ENCODE data around the gene KDM4B.

KDM4B gene

GRCh38 chr19:5052945-5053485 is 84.1 kb downstream of the KDM4B start:
- DNase-seq = no peak

DNA sequence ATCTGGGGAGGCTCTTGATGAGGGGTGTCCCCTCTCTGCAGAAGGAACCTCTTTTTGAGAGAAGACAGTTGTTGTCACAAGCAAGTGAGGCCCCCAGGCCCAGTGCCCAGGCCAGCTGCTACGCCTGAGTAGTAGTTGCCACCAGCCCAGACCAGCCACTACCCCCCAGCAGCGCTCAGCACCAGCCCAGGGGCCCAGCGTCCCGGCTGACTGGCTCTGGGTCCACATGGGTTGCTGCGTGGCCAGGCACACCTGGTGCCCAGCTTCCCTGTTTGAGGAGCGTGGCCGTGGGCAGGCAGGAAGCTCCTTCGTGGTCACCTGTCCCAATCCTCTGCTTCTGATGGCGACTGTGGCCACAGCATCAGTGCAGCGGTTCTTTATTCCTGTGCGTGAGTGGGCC is 84.7 kb downstream of the KDM4B start:
- no peak for DNase-seq

DNA sequence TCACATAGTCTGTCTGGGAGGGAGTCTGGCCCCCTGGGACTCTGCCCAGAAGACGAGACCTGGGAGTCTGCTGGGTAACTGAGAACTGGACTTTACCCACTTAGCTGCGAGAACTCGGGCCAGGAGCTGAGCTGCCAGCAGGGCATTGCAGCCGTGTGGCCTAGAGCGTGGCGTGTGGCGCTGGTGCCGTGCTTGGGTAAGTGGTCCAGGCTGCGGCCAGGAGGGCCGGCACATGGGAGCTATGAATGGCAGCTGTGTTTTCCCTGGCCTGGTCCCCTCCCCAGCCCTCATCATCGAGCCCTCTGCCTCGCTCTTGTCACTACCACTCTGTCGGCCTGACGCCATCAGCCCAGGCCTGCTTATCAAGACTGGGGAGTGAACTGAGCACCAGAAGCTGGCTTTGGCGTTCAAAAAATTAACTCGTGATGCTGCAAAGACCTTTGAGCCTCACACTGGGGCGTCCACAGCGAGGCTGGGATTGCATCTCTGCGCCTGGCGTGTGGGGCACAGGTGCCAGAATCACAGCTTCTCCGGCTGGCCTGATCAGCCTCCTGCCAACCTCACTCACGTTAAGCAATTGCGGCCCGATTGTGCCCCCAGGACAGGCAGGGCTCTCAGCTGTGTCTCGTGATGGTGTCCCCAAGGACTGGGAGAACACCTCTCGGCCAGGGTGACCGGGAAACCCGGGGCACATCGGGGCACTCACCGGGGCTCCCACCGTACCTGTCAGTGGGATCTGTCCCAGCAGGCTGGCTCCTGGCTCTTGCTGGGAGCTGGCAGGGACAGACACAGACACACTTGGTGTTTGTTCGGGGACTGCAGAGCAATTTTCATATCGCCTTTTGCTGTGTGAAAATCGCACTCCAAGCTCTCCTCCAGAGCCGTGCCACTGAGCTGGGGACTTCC is 85.9 kb downstream of the KDM4B start:
- no peak for DNase-seq

- DNase-seq = no peak
These were observed 86.5 kb downstream of the KDM4B start for GRCh38 chr19:5055457-5055776.

DNA sequence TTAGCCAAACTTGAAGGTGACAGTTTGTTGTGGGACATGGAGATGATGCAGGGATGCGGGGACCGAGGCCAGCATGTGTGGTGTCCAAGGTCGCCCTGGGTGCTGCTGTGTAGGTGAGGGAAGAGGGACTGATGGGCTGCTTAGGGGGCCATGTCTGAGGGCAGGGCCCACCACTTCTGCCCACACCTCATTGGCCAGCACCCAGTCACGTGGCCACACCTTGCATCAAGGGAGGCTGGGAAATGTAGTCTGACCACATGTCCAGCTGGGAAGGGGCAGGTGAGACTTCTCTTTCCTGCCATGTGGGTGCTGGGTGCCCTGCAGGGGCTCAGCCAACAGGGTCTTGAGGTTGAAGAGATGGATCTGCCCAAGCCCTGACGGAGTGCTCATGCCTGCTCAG is 88.9 kb downstream of the KDM4B start:
- DNase-seq = no peak

DNA sequence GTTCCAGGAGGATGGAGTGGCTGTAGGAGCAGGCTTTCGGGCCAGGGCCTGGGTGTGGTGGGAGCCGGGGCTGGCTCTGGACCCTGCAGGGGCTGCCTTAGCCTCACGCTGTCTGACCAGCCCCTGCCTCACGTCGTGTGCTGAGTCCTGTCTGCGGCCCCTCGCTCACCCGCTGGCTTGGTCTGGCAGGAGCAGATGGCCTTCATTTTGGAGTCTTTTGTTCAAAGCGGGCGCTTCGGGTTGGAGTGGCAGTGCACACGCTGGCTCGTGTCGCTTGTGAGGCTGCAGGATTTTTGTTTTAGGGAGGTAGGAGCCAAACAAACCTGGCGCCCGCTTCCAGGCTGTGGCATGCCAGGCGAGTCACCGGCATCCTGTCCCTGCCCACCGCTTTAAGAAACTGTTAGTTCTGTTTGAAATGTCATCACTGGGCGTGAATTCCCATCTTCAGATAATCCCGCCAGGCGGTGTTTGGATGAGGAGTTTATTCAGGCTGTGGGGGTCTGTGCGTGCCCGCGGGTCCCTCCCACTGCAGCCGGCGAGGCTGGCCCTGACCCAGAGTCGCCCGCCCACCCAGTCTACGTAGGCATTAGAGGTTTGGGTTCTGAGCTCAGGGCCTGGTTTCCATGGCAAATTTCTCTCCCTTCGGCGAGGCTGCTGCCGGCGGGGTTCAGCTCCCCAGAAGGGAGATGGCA is 89.8 kb downstream of the KDM4B start:
- DNase-seq = no peak

- no peak for DNase-seq
These were observed 90.3 kb downstream of the KDM4B start for GRCh38 chr19:5059213-5059574.

- no peak for DNase-seq
These were observed 90.9 kb downstream of the KDM4B start for GRCh38 chr19:5059793-5060192.

DNA sequence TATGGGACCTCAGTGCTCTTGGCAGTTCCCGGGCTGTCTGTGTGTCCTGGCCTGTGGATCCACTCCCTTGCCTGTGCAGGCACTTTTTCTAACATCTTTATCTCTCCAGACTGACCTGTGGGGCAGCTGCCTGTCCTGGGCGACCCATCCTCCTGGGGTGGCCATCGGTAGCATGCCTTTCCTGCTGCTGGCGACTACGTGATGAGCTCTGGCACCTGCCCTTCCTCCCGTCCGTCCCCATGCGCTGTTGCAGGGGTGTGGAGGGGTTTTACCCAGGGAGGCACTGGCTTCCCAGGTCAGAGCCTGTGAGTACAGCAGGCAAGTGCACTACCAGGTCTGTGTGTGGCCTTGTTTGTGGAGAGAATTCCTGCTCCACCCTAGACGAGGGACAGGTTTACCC is 93.3 kb downstream of the KDM4B start:
- DNase-seq = no peak

DNA sequence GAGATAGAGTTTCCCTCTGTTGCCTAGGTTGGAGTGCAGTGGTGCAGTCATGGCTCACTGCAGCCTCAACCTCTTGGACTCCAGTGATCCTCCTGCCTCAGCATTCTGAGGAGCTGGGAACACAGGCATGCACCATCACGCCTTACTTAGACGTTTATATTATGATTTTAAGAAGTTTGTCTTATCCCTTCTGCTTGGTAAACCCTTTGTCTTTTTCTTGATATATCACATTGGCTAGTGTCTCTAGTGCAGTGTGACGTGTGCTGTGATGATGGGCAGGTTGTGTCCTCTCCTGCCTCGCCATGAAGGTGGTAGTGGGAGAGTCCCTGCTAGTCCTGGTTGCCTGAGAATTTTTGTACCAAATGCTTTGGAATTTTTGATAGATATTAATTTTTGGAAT is 93.9 kb downstream of the KDM4B start:
- DNase-seq = no peak

GRCh38 chr19:5063873-5064645 is 95.1 kb downstream of the KDM4B start:
- no peak for DNase-seq

DNA sequence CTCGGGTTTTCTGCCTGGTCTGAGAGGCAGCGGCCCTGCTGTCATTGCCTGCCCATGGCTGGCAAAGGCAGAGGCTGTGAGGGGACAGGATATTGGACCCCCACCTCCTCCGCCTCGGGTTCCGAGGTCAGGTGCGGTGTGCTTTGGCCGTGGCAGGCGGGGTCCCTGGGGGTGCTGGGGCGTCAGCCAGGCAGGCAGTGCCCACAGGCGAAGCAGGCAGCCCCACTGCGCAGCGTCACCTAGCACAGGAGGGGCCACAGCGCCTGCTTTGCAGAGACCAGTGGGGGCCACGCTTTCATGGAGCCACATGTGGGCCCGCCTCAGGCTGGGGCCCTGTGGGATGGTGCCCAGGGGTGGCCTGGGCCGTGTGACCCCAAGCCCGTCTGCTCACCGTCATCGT is 96.0 kb downstream of the KDM4B start:
- DNase-seq = no peak

- no peak for DNase-seq
These were observed 96.8 kb downstream of the KDM4B start for GRCh38 chr19:5065663-5066093.

DNA sequence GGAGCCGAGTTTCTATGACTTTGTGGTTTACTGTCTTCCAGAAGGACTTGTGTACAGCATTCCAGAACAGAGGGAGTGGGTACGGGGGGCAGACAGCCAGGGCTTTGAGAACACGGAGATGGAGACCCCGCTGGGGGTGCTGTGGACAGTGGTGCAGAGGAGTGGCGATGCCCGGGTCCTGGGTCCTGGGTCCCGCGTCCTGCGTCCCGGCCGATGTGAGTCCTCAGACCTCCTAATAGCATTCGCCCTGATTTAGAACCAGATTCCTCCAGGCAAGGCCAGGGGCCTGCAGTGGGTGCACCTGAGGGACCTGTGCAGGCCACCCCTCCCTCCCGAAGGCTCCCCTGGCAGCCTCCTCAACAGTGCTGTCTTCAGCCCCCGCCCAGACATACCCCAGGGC is 97.9 kb downstream of the KDM4B start:
- no peak for DNase-seq

GRCh38 chr19:5067678-5068077 is 98.8 kb downstream of the KDM4B start:
- DNase-seq = no peak

DNA sequence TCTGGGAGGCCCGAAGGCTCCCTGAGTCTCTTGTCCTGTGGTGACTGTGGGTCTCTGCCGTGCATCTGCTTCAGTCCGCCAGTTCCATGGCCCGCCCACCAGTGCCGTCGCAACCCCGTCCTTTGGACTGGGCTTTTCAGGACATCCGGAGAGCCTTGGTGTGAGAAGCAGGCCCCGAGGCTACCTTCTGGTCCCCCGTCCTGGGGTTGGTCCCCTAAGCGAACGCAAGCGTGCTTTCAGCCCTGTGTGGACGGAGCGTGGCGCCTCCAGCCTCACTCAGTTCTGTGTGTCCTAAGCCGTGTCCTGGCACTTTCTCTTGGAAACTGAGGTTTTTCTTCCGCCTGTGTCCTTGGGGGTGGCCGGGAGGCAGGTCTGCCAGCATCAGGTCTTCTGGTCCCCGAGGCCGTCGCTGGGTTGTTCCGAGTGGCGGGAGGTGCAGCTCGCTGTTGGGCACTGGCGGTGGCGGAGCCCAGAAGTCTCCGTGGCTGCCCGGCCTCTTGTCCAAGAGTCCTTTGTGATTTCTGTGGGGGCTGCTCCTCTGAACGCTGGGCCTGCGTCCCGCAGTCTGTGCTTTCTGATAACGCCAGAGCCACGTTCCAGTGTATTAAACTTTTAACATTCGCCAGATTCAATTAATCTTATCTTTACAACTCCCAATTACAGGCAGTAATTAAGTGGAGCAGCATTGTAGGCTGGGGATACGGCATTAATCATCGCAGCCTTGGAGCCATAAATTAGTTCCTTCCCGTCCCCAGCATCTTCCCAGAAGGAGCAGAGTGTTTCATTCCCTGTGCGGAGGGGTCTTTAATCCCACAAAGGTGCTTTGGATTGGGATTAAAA is 99.5 kb downstream of the KDM4B start:
- DNase-seq = no peak

DNA sequence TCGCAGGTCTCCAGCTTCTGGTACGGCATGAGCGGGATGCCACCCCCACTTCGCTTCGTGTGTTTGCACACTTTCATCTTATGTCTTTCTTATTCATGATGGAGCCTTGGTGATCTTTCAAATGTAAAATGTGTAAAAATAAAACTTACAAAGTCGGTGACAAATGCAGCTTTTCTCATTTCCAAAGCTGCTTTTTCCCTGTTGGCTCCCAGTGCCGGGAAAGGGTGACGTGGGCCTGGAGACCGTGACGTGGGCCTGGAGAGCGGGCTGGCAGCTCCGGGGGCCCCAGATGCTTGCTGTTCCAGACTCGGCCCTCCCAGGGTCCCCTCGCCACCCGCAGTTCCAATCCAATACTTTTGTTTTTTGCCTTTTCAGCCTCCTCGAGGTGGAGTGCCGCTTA is 101.4 kb downstream of the KDM4B start:
- no peak for DNase-seq

GRCh38 chr19:5070930-5071329 is 102.0 kb downstream of the KDM4B start:
- DNase-seq = no peak

DNA sequence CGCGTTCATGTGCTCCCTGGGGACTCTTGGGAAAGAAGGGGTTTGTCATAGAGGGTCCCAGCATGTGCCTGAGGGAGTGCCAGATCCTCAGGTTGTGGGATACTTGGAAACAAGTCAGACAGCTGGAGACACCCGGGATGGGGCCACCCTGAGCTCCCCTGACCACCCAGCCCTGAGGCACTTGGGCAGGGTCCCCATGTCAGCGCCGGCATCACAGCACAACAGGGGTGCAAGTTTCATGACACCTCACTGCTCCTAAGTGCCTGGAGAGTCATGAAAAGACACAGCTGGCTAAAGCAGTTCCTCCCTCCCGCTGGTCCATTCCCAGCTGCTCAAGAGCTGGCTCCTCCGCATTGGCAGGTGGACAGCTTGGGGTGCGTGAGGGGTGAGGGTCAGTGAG is 102.7 kb downstream of the KDM4B start:
- DNase-seq = no peak

DNA sequence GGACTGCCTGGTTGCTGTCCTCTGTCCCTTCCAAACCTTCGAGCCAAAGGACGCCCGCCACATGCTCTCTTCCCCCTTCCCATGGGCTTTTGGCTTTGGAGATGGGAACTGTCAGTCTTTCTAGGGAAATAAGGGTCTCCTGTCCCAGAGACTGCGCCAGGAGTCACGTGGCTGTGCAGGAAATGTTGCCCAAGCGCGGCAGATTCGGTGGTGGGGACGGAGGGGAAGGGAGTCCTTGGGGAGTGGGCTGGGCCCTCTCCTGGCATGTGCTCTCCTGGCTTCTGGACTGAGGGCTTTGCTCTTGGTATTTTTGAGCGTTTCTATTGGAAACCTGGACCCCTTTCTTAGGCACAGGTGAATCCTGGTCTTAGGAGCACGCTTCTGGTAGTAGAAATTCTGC is 103.2 kb downstream of the KDM4B start:
- no peak for DNase-seq

DNA sequence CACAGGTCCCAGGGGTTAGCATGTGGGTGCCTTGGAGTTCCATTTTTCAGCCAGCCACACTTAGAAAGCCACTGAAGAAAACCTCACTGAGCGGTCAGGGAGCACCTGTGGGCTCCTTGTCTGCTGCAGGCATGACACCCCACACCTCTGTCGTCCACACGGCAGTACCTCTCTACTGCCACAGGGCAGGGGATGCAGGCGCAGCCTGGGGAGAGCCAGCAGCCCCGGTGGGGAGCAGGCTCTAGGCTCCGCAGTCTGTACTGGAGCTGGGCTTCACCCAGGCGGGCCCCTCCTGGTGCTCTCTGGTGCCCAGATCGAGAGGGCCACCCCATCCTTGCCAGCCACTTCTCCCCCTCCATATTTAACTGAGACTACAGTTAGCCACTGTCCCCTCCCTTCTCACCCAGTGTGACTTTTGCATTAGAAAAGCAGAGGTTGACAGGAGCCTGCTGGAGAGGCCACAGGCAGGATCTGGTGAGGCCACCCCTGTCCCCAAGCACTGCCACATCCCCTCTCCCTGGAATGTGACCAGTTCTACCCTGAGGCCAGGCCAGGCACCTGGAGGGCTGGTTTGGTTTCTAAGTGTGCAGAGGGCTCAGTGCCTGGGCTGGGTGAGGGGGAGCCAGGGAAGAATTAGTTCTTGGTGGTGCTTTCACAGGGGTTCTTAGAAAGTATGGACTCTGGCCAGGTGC is 104.4 kb downstream of the KDM4B start:
- no peak for DNase-seq

DNA sequence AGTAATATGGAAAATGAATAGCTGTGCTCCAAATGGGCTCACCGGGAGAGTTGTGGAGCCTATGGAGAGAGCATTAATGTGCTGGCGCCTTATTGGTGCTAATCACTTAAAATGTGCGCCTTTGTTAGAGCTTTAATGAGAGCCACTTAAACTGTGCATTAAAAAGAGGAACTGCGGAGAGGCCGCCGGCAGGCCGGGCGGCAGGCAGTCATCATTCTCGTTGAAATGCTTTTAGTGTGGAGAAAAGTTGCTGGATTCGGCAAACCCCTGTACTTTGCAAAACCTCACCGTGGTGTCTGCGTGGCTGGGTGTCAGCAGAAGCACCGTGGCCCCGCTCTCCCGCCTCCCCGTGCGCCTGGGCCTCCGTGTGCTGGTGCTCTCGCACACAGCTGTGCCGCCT is 105.5 kb downstream of the KDM4B start:
- no peak for DNase-seq

All from fibroblast of upper back skin (primary cell).